Activated CD8-positive, alpha-beta memory T cell treated with anti-CD3 and anti-CD28 coated beads, Interleukin-2, amount 10 ng/mL, durations not matched to agents 7 days and 5 days (primary cell): ENCODE measurements around the gene LITAFD. TPM values are rescaled to one million over a fixed set of nuclear protein-coding genes. Genes with fewer than 3 reads are reported as not detected.

Experiments
- ATAC-seq: fragments of 150-1000 bp; cut with Tn5 transposase; one replicate; pipeline ENCODE4 v1.10.0; 2021; ENCODE audit warnings: moderate library complexity
- CTCF ChIA-PET: fragments of 350-600 bp; sonication (Branson Sonifier 250); formaldehyde crosslinking; loops from one replicate; lab custom pipeline; 2021; ENCODE audit warnings: antibody characterized with exemption; lab: Charles Lee
- DNase-seq: peaks from one replicate; pipeline ENCODE4 v3.0.0-alpha.2; 2020
- H3K27ac Mint-ChIP-seq: one replicate; pipeline ENCODE4 v1.8.0; 2021; ENCODE audit warnings: mild to moderate bottlenecking, mixed read lengths
- H3K27me3 Mint-ChIP-seq: one replicate; pipeline ENCODE4 v1.8.0; 2021; ENCODE audit warnings: mixed read lengths
- H3K36me3 Mint-ChIP-seq: one replicate; pipeline ENCODE4 v1.8.0; 2021; ENCODE audit warnings: mild to moderate bottlenecking, mixed read lengths
- H3K4me1 Mint-ChIP-seq: one replicate; pipeline ENCODE4 v1.8.0; 2021; ENCODE audit warnings: mixed read lengths
- H3K4me3 Mint-ChIP-seq: one replicate; pipeline ENCODE4 v1.8.0; 2021; ENCODE audit warnings: mild to moderate bottlenecking, moderate library complexity, mixed read lengths
- H3K9me3 Mint-ChIP-seq: one replicate; pipeline ENCODE4 v1.8.0; 2022; ENCODE audit warnings: low read depth, mixed read lengths
- total RNA-seq, 2 experiments: library from RNA; stranded (reverse); gene quantifications; one replicate each; pipeline ENCODE4 v1.2.3, GENCODE V29; 2021

The LITAFD gene
- total RNA-seq, 2 experiments from 2014 or later, result not detected

GRCh38 chr16:8861563-8862308, 20.4 kb upstream of the LITAFD start:
- DNase-seq (no peak), ATAC-seq (no peak)
- Mint-ChIP-seq H3K4me1 (peaks cover 33% of the 10 kb centered on the region), H3K9me3 (no peaks in the 10 kb centered on the region), H3K27ac (no peak overlapping the region), H3K4me3 (no peak overlapping the region), H3K36me3 (peaks cover 24% of the 10 kb centered on the region), H3K27me3 (no peaks in the 10 kb centered on the region)
- CTCF ChIA-PET, result interaction anchor here (1.2 kb wide), 1 partner anchor 19 kb away, joined by 3 read pairs; no protein-coding TSS in a partner anchor

DNA sequence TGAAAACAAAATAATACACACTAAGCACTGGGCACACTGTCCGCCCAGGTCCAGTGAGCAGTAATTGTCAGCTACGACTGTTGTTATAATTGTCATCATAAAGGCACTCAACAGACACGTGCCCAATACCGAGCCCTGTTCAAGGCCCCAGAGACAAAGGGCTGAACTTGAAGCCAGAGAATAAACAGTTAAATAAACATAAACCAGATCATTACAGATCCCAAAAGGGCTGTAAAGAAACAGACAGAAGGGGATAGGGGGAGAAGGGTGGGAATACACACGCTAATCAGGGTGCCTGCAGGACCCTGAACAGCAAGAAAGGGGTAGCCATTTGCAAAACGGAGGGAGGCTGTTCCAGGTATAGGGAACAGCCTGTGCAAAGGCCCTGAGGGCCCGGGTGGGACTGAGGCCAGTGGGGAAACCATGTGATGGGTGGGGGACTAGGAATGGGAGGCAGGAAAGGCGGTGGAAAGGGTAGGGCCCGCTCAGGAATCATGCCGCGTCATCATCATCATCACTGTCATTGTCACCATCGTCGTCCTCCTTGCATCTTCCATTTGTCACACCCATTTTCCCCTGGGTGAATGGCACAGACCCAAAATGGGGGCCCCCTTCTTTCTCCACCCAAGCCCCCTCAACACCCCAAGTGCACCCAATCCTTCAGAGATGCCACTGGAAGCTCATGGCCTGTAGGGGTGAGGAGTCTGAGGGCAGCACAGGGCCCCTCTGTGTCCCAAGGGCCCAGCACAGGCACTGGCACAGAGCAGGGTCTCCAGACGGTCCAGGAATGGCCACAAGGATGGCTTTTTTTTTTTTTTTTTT, 19.6 kb upstream of the LITAFD start:
- CTCF ChIA-PET, result interaction anchor here (0.9 to 1.2 kb wide), 2 partner anchors 12 to 18 kb away, joined by 3 read pairs; no protein-coding TSS in a partner anchor
- Mint-ChIP-seq H3K4me3 (no peak overlapping the region), H3K36me3 (peaks cover 24% of the 10 kb centered on the region), H3K4me1 (peaks cover 34% of the 10 kb centered on the region), H3K9me3 (no peaks in the 10 kb centered on the region), H3K27me3 (no peaks in the 10 kb centered on the region), H3K27ac (no peak overlapping the region)
- DNase-seq (no peak), ATAC-seq (no peak)

- Mint-ChIP-seq H3K4me1 (peaks cover 28% of the 10 kb centered on the region), H3K27ac (no peak overlapping the region), H3K9me3 (no peaks in the 10 kb centered on the region), H3K36me3 (peaks cover 21% of the 10 kb centered on the region), H3K4me3 (no peak overlapping the region), H3K27me3 (no peaks in the 10 kb centered on the region)
- CTCF ChIA-PET, result interaction anchor here (0.9 to 1.2 kb wide), 2 partner anchors 11 to 16 kb away, joined by 3 read pairs; no protein-coding TSS in a partner anchor
- DNase-seq (no peak), ATAC-seq (no peak)
These were observed 18.3 kb upstream of the LITAFD start for GRCh38 chr16:8863594-8864424.

GRCh38 chr16:8864480-8865110, 17.6 kb upstream of the LITAFD start:
- Mint-ChIP-seq H3K9me3 (no peaks in the 10 kb centered on the region), H3K27me3 (no peaks in the 10 kb centered on the region), H3K36me3 (peaks cover 18% of the 10 kb centered on the region), H3K4me3 (no peak overlapping the region), H3K4me1 (peaks cover 32% of the 10 kb centered on the region), H3K27ac (no peak overlapping the region)
- ATAC-seq (no peak), DNase-seq (no peak)
- CTCF ChIA-PET, result interaction anchor here (1.2 kb wide), 1 partner anchor 16 kb away, joined by 3 read pairs; no protein-coding TSS in a partner anchor

GRCh38 chr16:8865145-8865882, 16.8 kb upstream of the LITAFD start:
- Mint-ChIP-seq H3K27me3 (no peaks in the 10 kb centered on the region), H3K36me3 (peaks cover 18% of the 10 kb centered on the region), H3K4me1 (peaks cover 37% of the 10 kb centered on the region), H3K4me3 (peak overlapping the region; percentile 26), H3K9me3 (no peaks in the 10 kb centered on the region), H3K27ac (no peak overlapping the region)
- CTCF ChIA-PET, result interaction anchor here (1.2 kb wide), 1 partner anchor 15 kb away, joined by 3 read pairs; no protein-coding TSS in a partner anchor
- DNase-seq (no peak), ATAC-seq (no peak)

DNA sequence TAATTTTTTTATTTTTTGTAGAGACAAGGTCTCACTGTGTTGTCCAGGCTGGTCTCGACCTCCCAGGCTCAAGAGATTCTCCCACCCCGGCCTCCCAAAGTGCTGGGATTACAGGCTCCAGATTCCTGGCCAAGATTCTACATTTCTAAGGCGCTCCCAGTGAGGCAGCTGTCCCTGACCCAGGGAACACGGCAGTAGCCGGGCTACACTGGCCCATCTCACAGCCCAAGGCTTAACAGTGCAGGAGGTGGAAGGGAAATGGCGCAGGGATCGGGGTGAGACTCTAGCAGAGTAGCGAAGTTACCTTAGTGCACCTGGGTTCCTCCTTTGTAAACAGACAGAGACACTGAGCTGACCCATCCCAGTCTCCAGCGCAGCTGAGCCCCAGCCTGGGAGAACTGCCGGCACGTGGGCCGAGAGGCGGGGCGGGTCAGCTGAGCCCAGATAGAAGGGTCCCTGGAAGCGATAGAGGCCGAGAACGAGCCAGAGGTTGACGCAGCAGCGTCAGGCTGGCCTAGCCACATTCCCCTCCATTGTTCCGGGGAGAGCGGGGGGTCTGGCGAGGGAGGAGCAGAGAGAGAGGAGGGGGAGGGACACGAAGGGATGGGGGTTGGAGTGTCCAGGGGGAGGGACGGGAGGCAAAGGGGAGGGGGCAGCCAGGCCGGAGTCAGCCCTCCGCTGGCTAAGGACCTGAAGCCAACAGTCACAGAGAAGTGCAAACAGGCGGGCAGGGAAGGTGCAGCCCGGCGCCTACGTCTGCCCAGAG, 15.8 kb upstream of the LITAFD start:
- Mint-ChIP-seq H3K36me3 (peaks cover 18% of the 10 kb centered on the region), H3K4me3 (peak overlapping the region; percentile 81), H3K27ac (no peak overlapping the region), H3K27me3 (no peaks in the 10 kb centered on the region), H3K9me3 (no peaks in the 10 kb centered on the region), H3K4me1 (peaks cover 45% of the 10 kb centered on the region)
- ATAC-seq (no peak), DNase-seq (no peak)
- CTCF ChIA-PET, result interaction anchor here (0.6 kb wide), 1 partner anchor 22 kb away, joined by 3 read pairs; no protein-coding TSS in a partner anchor

- ATAC-seq, result no peak
- Mint-ChIP-seq H3K4me3 (peak overlapping the region; percentile 81), H3K4me1 (peaks cover 45% of the 10 kb centered on the region), H3K27me3 (no peaks in the 10 kb centered on the region), H3K27ac (peak overlapping the region; percentile 87), H3K36me3 (peaks cover 18% of the 10 kb centered on the region), H3K9me3 (no peaks in the 10 kb centered on the region)
- CTCF ChIA-PET, result no interaction called here
- no peak for DNase-seq
These were observed 15.3 kb upstream of the LITAFD start for GRCh38 chr16:8866884-8867215.

GRCh38 chr16:8867216-8867931, 14.8 kb upstream of the LITAFD start:
- DNase-seq (no peak), ATAC-seq (no peak)
- Mint-ChIP-seq H3K27ac (peak overlapping the region; percentile 87), H3K9me3 (no peaks in the 10 kb centered on the region), H3K4me3 (peak overlapping the region; percentile 81), H3K36me3 (peaks cover 14% of the 10 kb centered on the region), H3K27me3 (no peaks in the 10 kb centered on the region), H3K4me1 (peaks cover 41% of the 10 kb centered on the region)
- CTCF ChIA-PET, result interaction anchor here (0.7 to 5.8 kb wide), 3 partner anchors 12 to 70 kb away, joined by 3 to 67 read pairs (median 7); partner anchors contain the start of genes LITAFD, PMM2 and TMEM186

DNA sequence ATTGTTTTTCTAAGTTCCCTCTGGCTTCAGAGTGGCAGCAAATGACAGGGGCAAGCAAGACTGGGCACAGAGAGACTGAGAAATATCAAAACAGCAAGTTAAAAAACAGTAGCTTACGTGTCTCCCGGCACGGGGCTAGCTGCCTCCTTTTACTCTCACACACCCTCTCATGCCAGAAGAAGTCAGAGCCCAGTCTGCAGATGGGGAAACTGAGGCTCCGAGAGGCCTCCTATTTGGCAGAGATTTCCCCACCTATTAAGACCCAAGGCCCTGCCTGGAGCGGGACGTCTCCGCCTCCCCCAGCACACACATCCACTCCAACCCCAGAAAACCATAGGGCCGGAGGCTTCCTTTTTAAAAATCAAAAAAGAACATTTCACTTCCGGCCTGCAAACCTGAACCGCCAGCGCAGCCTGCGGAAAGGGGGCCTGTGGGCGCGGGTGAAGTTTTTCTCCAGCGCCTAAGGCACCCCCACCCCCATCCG, 14.2 kb upstream of the LITAFD start:
- Mint-ChIP-seq H3K27ac (peak overlapping the region; percentile 87), H3K27me3 (no peaks in the 10 kb centered on the region), H3K36me3 (peaks cover 14% of the 10 kb centered on the region), H3K4me3 (peak overlapping the region; percentile 81), H3K9me3 (no peaks in the 10 kb centered on the region), H3K4me1 (peaks cover 41% of the 10 kb centered on the region)
- DNase-seq (peak; percentile 88), ATAC-seq (peak; percentile 4)
- CTCF ChIA-PET, result interaction anchor here (0.7 to 5.8 kb wide), 4 partner anchors 12 to 71 kb away, joined by 3 to 67 read pairs (median 6); partner anchors contain the start of genes LITAFD, PMM2 and TMEM186

DNA sequence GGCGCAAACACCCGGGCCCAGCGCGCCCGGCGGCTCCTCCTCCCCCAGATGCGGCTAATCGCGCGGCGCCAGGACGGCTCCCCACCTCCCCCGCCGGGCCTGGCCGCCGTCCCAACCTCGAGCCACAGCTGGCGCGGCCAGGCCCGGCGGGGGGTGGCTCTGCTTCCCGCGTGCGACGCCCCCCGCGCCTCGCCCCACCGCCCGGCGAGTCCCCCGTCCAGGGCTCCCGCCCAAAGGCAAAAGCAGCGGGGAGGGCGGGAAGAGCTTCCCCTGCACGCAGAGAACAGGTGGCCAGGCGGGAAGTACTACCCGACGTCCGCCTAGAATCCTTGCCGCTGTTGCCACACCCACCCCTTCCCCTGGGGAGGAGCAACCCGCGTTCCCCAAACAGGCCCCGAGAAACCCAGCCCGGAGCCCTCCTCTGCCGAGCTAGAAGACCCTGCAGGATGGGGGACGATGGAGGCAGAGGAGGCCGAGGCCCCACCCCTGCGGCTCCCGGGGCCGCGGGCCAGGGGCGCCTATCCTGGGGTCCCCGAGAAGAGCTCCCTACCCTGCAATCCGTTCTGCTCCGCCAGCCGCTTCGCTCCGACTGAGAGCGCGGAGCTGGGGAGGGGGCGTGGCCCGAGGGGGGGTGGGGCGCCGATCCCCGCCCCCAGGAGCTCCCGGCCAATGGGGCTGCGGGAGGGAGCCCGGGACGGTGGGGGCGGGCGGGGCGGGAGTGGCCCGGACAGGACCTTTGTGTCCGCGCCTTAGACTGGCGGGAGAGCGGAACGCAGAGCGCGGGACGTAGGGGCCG, 13.5 kb upstream of the LITAFD start, which contains the start of gene CARHSP1:
Gene CARHSP1, minus strand, starts transcription at position 591 of the 796 bp plus-strand sequence. CDS start 9,678 bp downstream, outside the sequence.
- CTCF ChIA-PET, result interaction anchor here (0.7 to 5.8 kb wide), 10 partner anchors 11 to 266 kb away, joined by 3 to 67 read pairs (median 3); partner anchors contain the start of genes HAPSTR1, LITAFD, PMM2 and TMEM186

More for the DNA sequence above, 13.5 kb upstream of the LITAFD start, which contains the start of gene CARHSP1:
- H3K27ac Mint-ChIP-seq, result peak within 1 kb of the TSS; percentile 94
- H3K9me3 Mint-ChIP-seq, result no peaks in the 10 kb centered on the region
- peaks cover 14% of the 10 kb centered on the region for H3K36me3 Mint-ChIP-seq
- H3K4me3 Mint-ChIP-seq, result peak within 1 kb of the TSS; percentile 81
- peaks cover 43% of the 10 kb centered on the region for H3K4me1 Mint-ChIP-seq
- no peaks in the 10 kb centered on the region for H3K27me3 Mint-ChIP-seq
- peak; percentile 82 for ATAC-seq
- peak; percentile 92 for DNase-seq
